Endothelial cell of umbilical vein (primary cell): ENCODE results near the gene FBXW11. TPM values are rescaled to one million over a fixed set of nuclear protein-coding genes. Genes with fewer than 3 reads are reported as not detected.

Source experiments
- BruUV-seq: library from RNA; stranded (reverse); fragments of 400-500 nt; replicated peaks from 2 replicates; lab custom pipeline; 2021; lab: Mats Ljungman, UMichigan
- CTCF ChIA-PET: fragments of 300-600, 350-600 bp; sonication (Branson Sonifier 250); formaldehyde crosslinking; loops from one replicate; lab custom pipeline; 2021; ENCODE audit warnings: antibody characterized with exemption, inconsistent platforms; lab: Charles Lee
- POLR2A ChIA-PET: fragments of 300-600, 350-600 bp; sonication (Branson Sonifier 250); formaldehyde crosslinking; loops from one replicate; lab custom pipeline; 2021; ENCODE audit warnings: antibody characterized with exemption, inconsistent platforms; lab: Charles Lee
- DNase-seq: peaks from one replicate; pipeline ENCODE4 v3.0.0-alpha.2; 2011; ENCODE audit warnings: low read depth, low spot score
- FAIRE-seq: peaks from 2 replicates; lab custom pipeline; 2011; peaks lifted over from hg19 to GRCh38; lab: Jason Lieb, UNC
- H2AFZ ChIP-seq: 2 replicates; pipeline ENCODE4 v1.6.0; 2012; ENCODE audit warnings: low read depth, low read length, control low read depth, inconsistent platforms
- H3K27ac ChIP-seq: 2 replicates; pipeline ENCODE4 v1.5.1; 2011; ENCODE audit warnings: low read depth, mild to moderate bottlenecking, control low read depth, low read length, moderate library complexity; ENCODE audit not compliant: insufficient read depth
- H3K27me3 ChIP-seq, 2 experiments: 2 replicates each; pipeline versions ENCODE4 v1.6.0 to v1.6.1; 2011; ENCODE audit warnings: low read length in 2 of 2, mixed read lengths in 1 of 2; ENCODE audit not compliant: control insufficient read depth in 2 of 2, insufficient read depth in 2 of 2
- H3K36me3 ChIP-seq, 2 experiments: 2 replicates in 1 of 2; 3 replicates in 1 of 2; pipeline ENCODE4 v1.5.1; 2011; ENCODE audit warnings: low read length in 2 of 2, mild to moderate bottlenecking in 1 of 2, moderate library complexity in 1 of 2; ENCODE audit not compliant: control insufficient read depth in 2 of 2, insufficient read depth in 2 of 2; ENCODE audit errors: extremely low read depth in 1 of 2
- H3K4me1 ChIP-seq: 3 replicates; pipeline ENCODE4 v1.5.1; 2011; ENCODE audit warnings: mild to moderate bottlenecking, low read length; ENCODE audit not compliant: control insufficient read depth, insufficient read depth; ENCODE audit errors: extremely low read depth
- H3K4me2 ChIP-seq: 2 replicates; pipeline ENCODE4 v1.6.1; 2011; ENCODE audit warnings: low read length, control low read depth, mixed read lengths; ENCODE audit not compliant: insufficient read depth
- H3K4me3 ChIP-seq, 3 experiments: fragments of 200-600 bp in 1 of 3; sonication (generic), shearing (Covaris generic) in 1 of 3; replicated peaks in 1 of 3; 2 replicates each; pipeline ENCODE4 v1.5.1; 2011 to 2016; ENCODE audit warnings: control low read depth in 3 of 3, low read length in 3 of 3, mild to moderate bottlenecking in 2 of 3, inconsistent platforms in 1 of 3, low read depth in 1 of 3, moderate library complexity in 1 of 3; ENCODE audit not compliant: insufficient read depth in 1 of 3
- H3K79me2 ChIP-seq: 2 replicates; pipeline ENCODE4 v1.6.0; 2012; ENCODE audit warnings: low read length, inconsistent platforms; ENCODE audit not compliant: control insufficient read depth, insufficient read depth
- H3K9ac ChIP-seq: replicated peaks from 2 replicates; pipeline ENCODE3; 2011; ENCODE audit warnings: low read length, control low read depth; ENCODE audit not compliant: insufficient read depth; ENCODE audit errors: extremely low read depth
- H3K9me1 ChIP-seq: replicated peaks from 3 replicates; pipeline ENCODE4 v1.6.0; 2011; ENCODE audit warnings: mild to moderate bottlenecking, low read length; ENCODE audit not compliant: control insufficient read depth, insufficient read depth; ENCODE audit errors: extremely low read depth
- H3K9me3 ChIP-seq: replicated peaks from 2 replicates; pipeline ENCODE4 v1.5.1; 2012; ENCODE audit warnings: low read length, inconsistent platforms; ENCODE audit not compliant: control insufficient read depth, insufficient read depth
- H4K20me1 ChIP-seq: replicated peaks from 2 replicates; pipeline ENCODE3; 2011; ENCODE audit warnings: mild to moderate bottlenecking, low read length; ENCODE audit not compliant: control insufficient read depth, insufficient read depth; ENCODE audit errors: extremely low read depth
- CTCF ChIP-seq, 2 donors: IDR thresholded peaks; 1 replicate in 1 of 2; 2 replicates in 1 of 2; pipeline ENCODE4 v1.5.1; 2011; ENCODE audit warnings: low read length in 2 of 2, mild to moderate bottlenecking in 2 of 2, moderate library complexity in 2 of 2, control low read depth in 1 of 2, inconsistent platforms in 1 of 2, low read depth in 1 of 2; ENCODE audit not compliant: insufficient read depth in 1 of 2; ENCODE audit errors: extremely low read depth in 1 of 2
- EZH2 ChIP-seq: IDR thresholded peaks from 2 replicates; pipeline ENCODE4 v1.6.1; 2012; ENCODE audit warnings: borderline replicate concordance, low read depth, mild to moderate bottlenecking, moderate library complexity, low read length, inconsistent platforms; ENCODE audit not compliant: severe bottlenecking
- FOS ChIP-seq: IDR thresholded peaks from 2 replicates; pipeline ENCODE4 v1.6.1; 2011; ENCODE audit warnings: mild to moderate bottlenecking, low read length, moderate library complexity, borderline replicate concordance; ENCODE audit not compliant: insufficient read depth
- GATA2 ChIP-seq: IDR thresholded peaks from 2 replicates; pipeline ENCODE4 v1.7.0; 2011; ENCODE audit warnings: low read depth, mild to moderate bottlenecking, moderate library complexity, mixed read lengths, low read length; ENCODE audit not compliant: insufficient read length, insufficient read depth
- JUN ChIP-seq: IDR thresholded peaks from 2 replicates; pipeline ENCODE4 v1.6.1; 2011; ENCODE audit warnings: borderline replicate concordance, low read depth; ENCODE audit not compliant: insufficient read length, insufficient read depth
- MYC ChIP-seq: IDR thresholded peaks from one replicate; pipeline ENCODE4 v1.6.1; 2011; ENCODE audit warnings: mild to moderate bottlenecking, low read depth, low read length
- POLR2A ChIP-seq: IDR thresholded peaks from 2 replicates; pipeline ENCODE4 v1.6.1; 2012; ENCODE audit warnings: low read depth, mild to moderate bottlenecking, control low read depth, low read length
- POLR2AphosphoS5 ChIP-seq: IDR thresholded peaks from 2 replicates; pipeline ENCODE4 v1.6.1; 2012; ENCODE audit warnings: low read depth, mild to moderate bottlenecking, control low read depth, low read length, moderate library complexity; ENCODE audit not compliant: insufficient read depth
- dilution Hi-C: fragments of 300-500 bp; cut with MboI; formaldehyde crosslinking; loops from one replicate; pipeline ENCODE4 v1.15.0; 2019; ENCODE audit warnings: low sequenced_read_pairs; ENCODE audit not compliant: extremely low pct_ligation_motif_present
- intact Hi-C: fragments of 100-400 bp; cut with micrococcal nuclease; formaldehyde crosslinking; loops from one replicate; pipeline ENCODE4 v1.10.0; 2022
- polyA plus RNA-seq, 4 experiments: library from polyadenylated mRNA; depleted of rRNA in 3 of 4; stranded (reverse) in 3 of 4; unstranded in 1 of 4; fragments of >200 nt; gene quantifications; 2 replicates each; pipeline versions ENCODE4 v1.2.1 to v1.2.3, GENCODE V29; 2011 to 2012; ENCODE audit warnings: missing spikeins in 1 of 4
- total RNA-seq: library from RNA; stranded (reverse); gene quantifications from 2 replicates; pipeline ENCODE4 v1.2.3, GENCODE V29; 2021
- TF ChIP-seq, protein P1 (sequence below): IDR thresholded peaks from 2 replicates; pipeline ENCODE4 v1.6.1; 2011; ENCODE audit not compliant: insufficient read depth, insufficient read length

FBXW11 gene
- total and polyA plus RNA-seq, 2 donors (not counting 3 experiments of a cell fraction or from before 2014, with no cell fraction given): 30.7 to 44.7 TPM

GRCh38 chr5:171841984-171842776 is 164.3 kb downstream of the FBXW11 start:
- H3K9ac ChIP-seq: no peak overlapping the region
- H3K9me3 ChIP-seq: no peaks in the 10 kb centered on the region
- no peaks in the 10 kb centered on the region for H3K36me3 ChIP-seq
- TF ChIP-seq FOS: no peak
- TF ChIP-seq, protein P1, sequence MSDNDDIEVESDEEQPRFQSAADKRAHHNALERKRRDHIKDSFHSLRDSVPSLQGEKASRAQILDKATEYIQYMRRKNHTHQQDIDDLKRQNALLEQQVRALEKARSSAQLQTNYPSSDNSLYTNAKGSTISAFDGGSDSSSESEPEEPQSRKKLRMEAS: no peak
- no peak for TF ChIP-seq POLR2AphosphoS5
- no peak for TF ChIP-seq JUN
- no peak for TF ChIP-seq CTCF (IDR thresholded peaks at IDR 0.05; ENCODE audit: extremely low read depth in 1 of 2, insufficient read depth in 1 of 2, low read depth in 1 of 2, low read length in 2 of 2)
- no peak for TF ChIP-seq GATA2
- TF ChIP-seq EZH2: no peak
- no peak for TF ChIP-seq POLR2A
- no peak for TF ChIP-seq MYC
- ChIA-PET CTCF (interaction anchor here (0.9 to 1.2 kb wide), 2 partner anchors 217 to 246 kb away, joined by 3 to 4 read pairs; no protein-coding TSS in a partner anchor), POLR2A (no interaction called here)
- H3K4me3 ChIP-seq: peak overlapping the region in 1 of 3 experiments; percentile 5
- FAIRE-seq (peak; percentile 18), DNase-seq (peak; percentile 39)
- no peaks in the 10 kb centered on the region for H4K20me1 ChIP-seq
- peak overlapping the region; percentile 66 for H3K4me2 ChIP-seq
- intact Hi-C loops (no loop called here), dilution Hi-C loops (no loop called here)
- no peaks in the 10 kb centered on the region for H3K9me1 ChIP-seq
- H2AFZ ChIP-seq: peak overlapping the region; percentile 84
- no TSS peak for BruUV-seq
- H3K27ac ChIP-seq: no peak overlapping the region
- no peaks in the 10 kb centered on the region for H3K27me3 ChIP-seq
- peaks cover 5% of the 10 kb centered on the region for H3K4me1 ChIP-seq
- H3K79me2 ChIP-seq: no peaks in the 10 kb centered on the region
